Measurements from ENCODE around the gene SLC25A39. TPM values are rescaled to one million over a fixed set of nuclear protein-coding genes. Genes with fewer than 3 reads are reported as not detected.
"Not testable (repeated sequence)": the region's sequence is repeated elsewhere in the genome, so short reads cannot be mapped to it uniquely, and the experiment has no call there.

The SLC25A39 gene
- total RNA-seq, 2 donors from 2014 or later, result 60.4 to 83.3 TPM

- H3K36me3 ChIP-seq, result peaks cover 32% of the 10 kb centered on the region
- DNase-seq (ENCODE audit: low spot score), result no peak
- no peaks in the 10 kb centered on the region for H3K9me3 ChIP-seq
- no peak overlapping the region for H3K27ac ChIP-seq
- TF ChIP-seq CTCF (IDR thresholded peaks at IDR 0.05), result peak; percentile 63 to 80
- peaks cover 0 to 7% of the 10 kb centered on the region in 2 donors for H3K4me1 ChIP-seq
- H3K4me3 ChIP-seq, result no peak overlapping the region
- no peaks in the 10 kb centered on the region for H3K27me3 ChIP-seq
These were observed 26.2 kb upstream of the SLC25A39 start for GRCh38 chr17:44350733-44351226.

GRCh38 chr17:44349553-44350070 is 25.0 kb upstream of the SLC25A39 start:
- Histone ChIP-seq H3K27ac (no peak overlapping the region), H3K9me3 (no peaks in the 10 kb centered on the region), H3K36me3 (peaks cover 32% of the 10 kb centered on the region), H3K4me3 (no peak overlapping the region), H3K4me1 (peaks cover 0 to 13% of the 10 kb centered on the region in 2 donors), H3K27me3 (no peaks in the 10 kb centered on the region)
- TF ChIP-seq CTCF (IDR thresholded peaks at IDR 0.05), result no peak
- no peak for DNase-seq (ENCODE audit: low spot score)

GRCh38 chr17:44348988-44349364 is 24.4 kb upstream of the SLC25A39 start:
- H3K9me3 ChIP-seq, result no peaks in the 10 kb centered on the region
- DNase-seq (ENCODE audit: low spot score), result no peak
- TF ChIP-seq CTCF (IDR thresholded peaks at IDR 0.05), result no peak
- H3K36me3 ChIP-seq, result peaks cover 32% of the 10 kb centered on the region
- H3K27me3 ChIP-seq, result no peaks in the 10 kb centered on the region
- H3K27ac ChIP-seq, result no peak overlapping the region
- peaks cover 0 to 18% of the 10 kb centered on the region in 2 donors for H3K4me1 ChIP-seq
- H3K4me3 ChIP-seq, result no peak overlapping the region

- TF ChIP-seq CTCF (IDR thresholded peaks at IDR 0.05), result no peak
- Histone ChIP-seq H3K27ac (no peak overlapping the region), H3K4me3 (no peak overlapping the region), H3K4me1 (peaks cover 0 to 18% of the 10 kb centered on the region in 2 donors), H3K9me3 (no peaks in the 10 kb centered on the region), H3K27me3 (no peaks in the 10 kb centered on the region), H3K36me3 (peaks cover 32% of the 10 kb centered on the region)
- DNase-seq (ENCODE audit: low spot score), result peak; percentile 72
These were observed 23.8 kb upstream of the SLC25A39 start for GRCh38 chr17:44348234-44348987.

- not testable (repeated sequence) for H3K9me3 ChIP-seq; H3K4me3 ChIP-seq; DNase-seq (ENCODE audit: low spot score); H3K27me3 ChIP-seq; H3K27ac ChIP-seq
- Histone ChIP-seq H3K36me3 (peaks cover 30% of the 10 kb centered on the region), H3K4me1 (peaks cover 0 to 18% of the 10 kb centered on the region in 2 donors)
These were observed 22.8 kb upstream of the SLC25A39 start for GRCh38 chr17:44347206-44348055.
